IPS DF 6.9 (cell line): Measurements from ENCODE around the gene RALA.
A peak's percentile ranks its signal among the peaks of the same experiment; 100 is the strongest.
"Not testable (repeated sequence)": the region's sequence is repeated elsewhere in the genome, so short reads cannot be mapped to it uniquely, and the experiment has no call there.

Experiments
- DNase-seq: peaks from one replicate; pipeline ENCODE4 v3.0.0-alpha.2; 2013; ENCODE audit warnings: low read depth, low spot score
- H3K27ac ChIP-seq: one replicate; pipeline ENCODE4 v1.5.1; 2013; ENCODE audit warnings: low read length, control low read depth
- H3K27me3 ChIP-seq: 2 replicates; pipeline ENCODE4 v1.6.1; 2013; ENCODE audit warnings: mild to moderate bottlenecking, low read length; ENCODE audit not compliant: control insufficient read depth, insufficient read depth
- H3K36me3 ChIP-seq: 2 replicates; pipeline ENCODE4 v1.6.1; 2013; ENCODE audit warnings: low read length; ENCODE audit not compliant: control insufficient read depth, insufficient read depth
- H3K4me1 ChIP-seq: 2 replicates; pipeline ENCODE4 v1.6.1; 2013; ENCODE audit warnings: low read length; ENCODE audit not compliant: control insufficient read depth, insufficient read depth
- H3K4me3 ChIP-seq: 2 replicates; pipeline ENCODE4 v1.5.1; 2013; ENCODE audit warnings: mild to moderate bottlenecking, low read length
- H3K9me3 ChIP-seq: 2 replicates; pipeline ENCODE4 v1.6.1; 2013; ENCODE audit warnings: low read length, inconsistent platforms; ENCODE audit not compliant: control insufficient read depth, insufficient read depth
- WGBS: extraction: QIAGEN DNeasy Blood & Tissue Kit; methylation state at CpG from one replicate; pipeline ENCODE4 v1.1.7; 2013; ENCODE audit warnings: mixed read lengths, missing lambda C conversion rate; ENCODE audit not compliant: insufficient read length, insufficient coverage; 5-methylcytosine and 5-hydroxymethylcytosine counted together

The RALA gene

GRCh38 chr7:39746103-39746819 lies 122.9 kb downstream of the RALA start:
- DNase-seq, result peak; percentile 64
- no peaks in the 10 kb centered on the region for H3K9me3 ChIP-seq
- H3K36me3 ChIP-seq, result no peaks in the 10 kb centered on the region; the same call in 1 of the 2 replicates
- 88% methylated on average over 1 of the region's 11 CpGs for WGBS
- H3K4me1 ChIP-seq, result no peaks in the 10 kb centered on the region; the same call in 1 of the 2 replicates
- no peak overlapping the region for H3K4me3 ChIP-seq
- H3K27me3 ChIP-seq, result no peaks in the 10 kb centered on the region
- no peak overlapping the region for H3K27ac ChIP-seq

- Histone ChIP-seq H3K27ac (no peak overlapping the region), H3K4me1 (peaks cover under 1% of the 10 kb centered on the region; the same call in 1 of the 2 replicates), H3K27me3 (no peaks in the 10 kb centered on the region), H3K36me3 (no peaks in the 10 kb centered on the region), H3K4me3 (no peak overlapping the region), H3K9me3 (no peaks in the 10 kb centered on the region)
- WGBS, result no CpG with 5 or more reads among the region's 1 CpG
- DNase-seq, result no peak
Measured at GRCh38 chr7:39749177-39749576, 125.8 kb downstream of the RALA start.

DNA sequence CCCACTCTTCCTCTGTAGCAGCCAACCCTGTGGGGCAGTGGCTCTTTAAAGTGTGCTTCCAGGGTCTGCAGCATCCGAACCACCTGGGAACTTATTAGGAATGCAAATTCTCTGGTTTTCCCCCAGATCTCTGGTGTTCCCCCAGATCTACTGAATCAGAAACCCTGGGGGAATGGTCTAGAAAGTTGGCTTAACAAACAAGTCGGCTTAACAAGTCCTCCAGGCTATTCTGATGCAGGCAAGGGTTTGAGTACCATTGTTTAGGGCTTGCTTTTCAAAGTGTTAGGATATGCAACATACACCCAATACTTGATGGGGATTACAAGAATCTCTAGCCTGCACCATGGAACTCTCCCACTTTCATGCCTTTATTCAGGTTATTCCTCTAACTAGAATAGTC lies 126.3 kb downstream of the RALA start:
- Histone ChIP-seq H3K27ac (no peak overlapping the region), H3K36me3 (no peaks in the 10 kb centered on the region), H3K27me3 (no peaks in the 10 kb centered on the region), H3K4me1 (peaks cover 2% of the 10 kb centered on the region; the same call in 1 of the 2 replicates), H3K4me3 (no peak overlapping the region), H3K9me3 (no peaks in the 10 kb centered on the region)
- no peak for DNase-seq
- WGBS, result no CpG with 5 or more reads among the region's 2 CpGs

GRCh38 chr7:39750253-39751077 lies 127.1 kb downstream of the RALA start:
- WGBS, result no CpG with 5 or more reads among the region's 5 CpGs
- H3K4me1 ChIP-seq, result peaks cover 2% of the 10 kb centered on the region; the same call in 1 of the 2 replicates

GRCh38 chr7:39753237-39753636 lies 129.9 kb downstream of the RALA start:
- H3K36me3 ChIP-seq, H3K4me1 ChIP-seq, DNase-seq, H3K9me3 ChIP-seq, H3K27ac ChIP-seq, H3K27me3 ChIP-seq, H3K4me3 ChIP-seq: not testable (repeated sequence)
- WGBS, result no CpG with 5 or more reads among the region's 5 CpGs

More at GRCh38 chr7:39750253-39751077, 127.1 kb downstream of the RALA start:
- H3K9me3 ChIP-seq, result no peaks in the 10 kb centered on the region
- H3K27ac ChIP-seq, result no peak overlapping the region
- no peaks in the 10 kb centered on the region for H3K36me3 ChIP-seq
- DNase-seq, result no peak
- no peak overlapping the region for H3K4me3 ChIP-seq
- H3K27me3 ChIP-seq, result no peaks in the 10 kb centered on the region

DNA sequence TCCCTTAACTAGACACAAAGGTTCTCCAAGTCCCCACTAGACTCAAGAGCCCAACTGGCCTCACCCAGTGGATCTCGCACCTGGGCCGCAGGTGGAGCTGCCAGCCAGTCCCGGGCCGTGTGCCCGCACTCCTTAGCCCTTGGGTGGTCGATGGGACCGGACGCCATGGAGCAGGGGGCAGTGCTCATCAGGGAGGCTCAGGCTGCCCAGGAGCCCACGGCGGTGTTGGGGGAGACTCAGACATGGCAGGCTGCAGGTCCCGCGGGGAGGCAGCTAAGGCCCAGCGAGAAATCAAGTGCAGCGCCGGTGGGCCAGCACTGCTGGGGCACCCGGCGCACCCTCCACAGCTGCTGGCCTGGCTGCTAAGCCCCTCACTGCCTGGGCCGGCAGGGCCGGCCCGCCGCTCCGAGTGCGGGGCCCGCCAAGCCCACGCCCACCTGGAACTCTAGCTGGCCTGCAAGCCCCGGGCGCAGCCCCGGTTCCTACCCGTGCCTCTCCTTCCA lies 130.5 kb downstream of the RALA start:
- no peaks in the 10 kb centered on the region for H3K9me3 ChIP-seq
- H3K4me3 ChIP-seq, result no peak overlapping the region
- H3K4me1 ChIP-seq, result peaks cover 2% of the 10 kb centered on the region; the same call in 1 of the 2 replicates
- H3K36me3 ChIP-seq, result no peaks in the 10 kb centered on the region
- DNase-seq, result no peak
- WGBS, result no CpG with 5 or more reads among the region's 29 CpGs
- H3K27me3 ChIP-seq, result no peaks in the 10 kb centered on the region
- no peak overlapping the region for H3K27ac ChIP-seq

GRCh38 chr7:39754326-39755120 lies 131.2 kb downstream of the RALA start:
- Histone ChIP-seq H3K36me3 (no peaks in the 10 kb centered on the region), H3K27me3 (no peaks in the 10 kb centered on the region), H3K4me1 (peaks cover 2% of the 10 kb centered on the region; the same call in 1 of the 2 replicates), H3K4me3 (no peak overlapping the region), H3K9me3 (no peaks in the 10 kb centered on the region), H3K27ac (no peak overlapping the region)
- WGBS, result no CpG with 5 or more reads among the region's 17 CpGs
- no peak for DNase-seq

GRCh38 chr7:39757604-39758003 lies 134.2 kb downstream of the RALA start:
- H3K9me3 ChIP-seq, result no peaks in the 10 kb centered on the region
- H3K27me3 ChIP-seq, result no peaks in the 10 kb centered on the region
- WGBS, result no CpG with 5 or more reads among the region's 4 CpGs
- DNase-seq, result no peak
- no peaks in the 10 kb centered on the region for H3K36me3 ChIP-seq
- H3K4me3 ChIP-seq, result no peak overlapping the region
- peaks cover 5% of the 10 kb centered on the region; the same call in 1 of the 2 replicates for H3K4me1 ChIP-seq
- H3K27ac ChIP-seq, result no peak overlapping the region
